GM10248 (cell line): ENCODE data around the gene KLHL14.
A peak's percentile ranks its signal among the peaks of the same experiment; 100 is the strongest.

Experiments
- CTCF ChIA-PET: fragments of 300-600 bp; sonication (Branson Sonifier 250); formaldehyde crosslinking; extraction: SDS; loops from one replicate; lab custom pipeline; 2021; ENCODE audit warnings: antibody characterized with exemption; lab: Yijun Ruan, JAX
- POLR2A ChIA-PET: fragments of 350-650 bp; sonication (Branson Sonifier 250); formaldehyde crosslinking; extraction: SDS; loops from one replicate; lab custom pipeline; 2020; ENCODE audit warnings: antibody characterized with exemption; lab: Yijun Ruan, JAX
- DNase-seq: peaks from one replicate; pipeline ENCODE4 v3.0.0; 2012; ENCODE audit errors: extremely low spot score
- CTCF ChIP-seq: IDR thresholded peaks from 2 replicates; pipeline ENCODE4 v1.5.1; 2012; ENCODE audit warnings: mild to moderate bottlenecking, low read depth; ENCODE audit errors: extremely low read depth, missing control alignments, control extremely low read depth

The KLHL14 gene

GRCh38 chr18:32717126-32717525, 55.7 kb downstream of the KLHL14 start:
- no peak for TF ChIP-seq CTCF
- ChIA-PET POLR2A (no interaction called here), CTCF (interaction anchor here (1.1 to 2.6 kb wide), 3 partner anchors 10 to 21 kb away, joined by 3 to 12 read pairs (median 3); no protein-coding TSS in a partner anchor)
- DNase-seq, result no peak

- ChIA-PET CTCF (interaction anchor here (0.6 to 2.6 kb wide), 22 partner anchors 7 to 226 kb away, joined by 3 to 12 read pairs (median 4); no protein-coding TSS in a partner anchor), POLR2A (no interaction called here)
- DNase-seq, result peak; percentile 31
- peak; percentile 83 for TF ChIP-seq CTCF
Observed at GRCh38 chr18:32714571-32715148, 58.2 kb downstream of the KLHL14 start.

- ChIA-PET POLR2A (no interaction called here), CTCF (no interaction called here)
- no peak for TF ChIP-seq CTCF
- DNase-seq, result no peak
Observed at GRCh38 chr18:32712860-32713259, 60.0 kb downstream of the KLHL14 start.

- TF ChIP-seq CTCF, result no peak
- POLR2A ChIA-PET, result no interaction called here
- DNase-seq, result no peak
- CTCF ChIA-PET, result interaction anchor here (0.9 kb wide), 1 partner anchor 27 kb away, joined by 3 read pairs; no protein-coding TSS in a partner anchor
Observed at GRCh38 chr18:32711862-32712261, 61.0 kb downstream of the KLHL14 start.

- DNase-seq, result no peak
- ChIA-PET CTCF (interaction anchor here (1.1 to 2.9 kb wide), 5 partner anchors 8 to 226 kb away, joined by 3 to 12 read pairs (median 4); no protein-coding TSS in a partner anchor), POLR2A (no interaction called here)
- no peak for TF ChIP-seq CTCF
Observed at GRCh38 chr18:32707586-32707985, 65.2 kb downstream of the KLHL14 start.

GRCh38 chr18:32707147-32707546, 65.7 kb downstream of the KLHL14 start:
- TF ChIP-seq CTCF, result no peak
- ChIA-PET POLR2A (no interaction called here), CTCF (interaction anchor here (1.1 to 2.9 kb wide), 5 partner anchors 9 to 226 kb away, joined by 3 to 12 read pairs (median 4); no protein-coding TSS in a partner anchor)
- DNase-seq, result no peak
